Measurements from ENCODE around the gene PLEK2.
"Not testable (repeated sequence)": the region's sequence is repeated elsewhere in the genome, so short reads cannot be mapped to it uniquely, and the experiment has no call there.

Gene PLEK2

DNA sequence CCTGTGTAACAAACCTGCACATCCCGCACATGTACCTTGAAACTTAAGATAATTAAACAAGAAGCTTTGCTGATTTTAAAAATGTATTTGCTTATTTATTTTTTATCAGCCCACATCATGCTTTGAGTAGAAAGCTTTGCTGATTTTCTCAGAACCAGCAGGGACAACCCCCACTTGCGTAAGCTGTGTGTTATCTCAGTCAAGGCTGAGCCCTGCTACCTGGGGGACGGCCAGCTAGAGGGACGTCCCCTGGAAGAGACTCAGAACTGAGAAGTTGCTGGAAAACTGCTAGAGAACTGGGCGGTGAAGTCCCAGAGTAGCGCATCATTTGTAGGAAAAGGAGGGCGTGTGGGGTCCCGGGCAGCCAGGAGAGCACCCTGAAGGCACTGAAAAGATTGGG is 4.1 kb upstream of the PLEK2 start:
- no peak overlapping the region for H3K4me3 ChIP-seq (replicated peaks in 1 of 2; ENCODE audit: low read depth in 2 of 2, low read length in 2 of 2)
- DNase-seq (ENCODE audit: low read depth in 2 of 2), result no peak
- TF ChIP-seq, protein P1, sequence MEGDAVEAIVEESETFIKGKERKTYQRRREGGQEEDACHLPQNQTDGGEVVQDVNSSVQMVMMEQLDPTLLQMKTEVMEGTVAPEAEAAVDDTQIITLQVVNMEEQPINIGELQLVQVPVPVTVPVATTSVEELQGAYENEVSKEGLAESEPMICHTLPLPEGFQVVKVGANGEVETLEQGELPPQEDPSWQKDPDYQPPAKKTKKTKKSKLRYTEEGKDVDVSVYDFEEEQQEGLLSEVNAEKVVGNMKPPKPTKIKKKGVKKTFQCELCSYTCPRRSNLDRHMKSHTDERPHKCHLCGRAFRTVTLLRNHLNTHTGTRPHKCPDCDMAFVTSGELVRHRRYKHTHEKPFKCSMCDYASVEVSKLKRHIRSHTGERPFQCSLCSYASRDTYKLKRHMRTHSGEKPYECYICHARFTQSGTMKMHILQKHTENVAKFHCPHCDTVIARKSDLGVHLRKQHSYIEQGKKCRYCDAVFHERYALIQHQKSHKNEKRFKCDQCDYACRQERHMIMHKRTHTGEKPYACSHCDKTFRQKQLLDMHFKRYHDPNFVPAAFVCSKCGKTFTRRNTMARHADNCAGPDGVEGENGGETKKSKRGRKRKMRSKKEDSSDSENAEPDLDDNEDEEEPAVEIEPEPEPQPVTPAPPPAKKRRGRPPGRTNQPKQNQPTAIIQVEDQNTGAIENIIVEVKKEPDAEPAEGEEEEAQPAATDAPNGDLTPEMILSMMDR (IDR thresholded peaks at IDR 0.05; ENCODE audit: low read depth, low read length), result no peak

DNA sequence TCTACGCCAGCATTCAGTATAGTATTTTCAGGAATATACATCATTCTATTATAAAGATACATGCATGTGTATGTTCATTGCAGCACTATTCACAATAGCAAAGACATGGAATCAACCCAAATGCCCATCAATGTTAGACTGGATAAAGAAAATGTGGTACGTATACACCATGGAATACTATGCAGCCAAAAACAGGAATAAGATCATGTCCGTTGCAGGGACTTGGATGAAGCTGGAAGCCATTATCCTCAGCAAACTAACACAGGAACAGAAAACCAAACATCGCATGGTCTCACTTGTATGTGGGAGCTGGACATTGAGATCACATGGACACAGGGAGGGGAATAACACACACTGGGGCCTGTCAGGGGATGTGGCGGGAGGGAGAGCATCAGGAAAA is 3.6 kb upstream of the PLEK2 start:
- DNase-seq (ENCODE audit: low read depth in 2 of 2); H3K4me3 ChIP-seq (replicated peaks in 1 of 2; ENCODE audit: low read depth in 2 of 2, low read length in 2 of 2): not testable (repeated sequence)

DNA sequence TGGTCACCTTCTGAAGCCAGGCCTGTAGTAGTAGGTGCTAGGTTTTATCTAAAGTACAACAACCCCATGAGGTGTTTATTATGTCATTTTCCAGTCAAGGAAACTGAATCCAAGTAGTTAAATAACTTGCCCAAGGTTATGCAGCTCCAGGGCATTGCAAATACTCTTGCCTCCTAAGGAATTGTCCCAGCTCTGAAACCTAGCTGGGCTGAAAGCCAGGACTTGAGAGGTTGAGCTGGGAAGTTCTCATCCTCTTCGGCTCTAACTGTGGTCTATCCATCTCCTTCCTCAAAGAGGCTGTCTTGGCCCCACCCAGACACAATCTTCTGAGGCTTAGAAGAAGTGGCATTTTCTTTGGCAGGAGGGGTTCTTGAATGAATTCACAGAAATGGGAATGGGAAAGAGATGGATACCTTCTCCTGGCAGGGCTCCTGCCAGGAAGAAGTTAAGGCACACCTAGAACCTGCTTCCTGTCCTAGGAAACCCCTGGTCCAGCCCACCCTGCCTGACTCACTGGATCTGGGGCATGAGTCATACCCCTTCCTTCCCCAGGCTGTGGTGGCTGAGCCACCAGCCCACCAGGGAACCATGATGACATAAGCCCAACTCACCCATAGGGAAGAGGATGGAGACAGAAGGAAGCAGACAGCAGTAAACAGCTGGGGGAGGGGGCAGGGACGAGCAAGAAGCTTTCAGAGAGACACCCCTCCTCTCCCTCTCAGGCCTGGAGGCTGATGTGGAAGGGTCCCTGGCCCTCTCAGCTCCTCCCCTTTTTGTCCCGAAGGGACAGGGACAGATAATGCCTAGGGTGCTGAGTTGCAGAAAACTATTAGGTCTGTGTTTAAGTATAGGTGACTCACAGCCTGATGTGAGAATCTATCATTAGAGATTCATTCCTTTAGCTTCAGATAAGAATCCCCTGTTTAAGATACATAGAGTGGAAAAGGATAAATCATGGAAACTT is 2.1 kb upstream of the PLEK2 start:
- TF ChIP-seq, protein P1 (IDR thresholded peaks at IDR 0.05; ENCODE audit: low read depth, low read length), result no peak
- peak; percentile 30 to 86 for DNase-seq (ENCODE audit: low read depth in 2 of 2)
- H3K4me3 ChIP-seq (replicated peaks in 1 of 2; ENCODE audit: low read depth in 2 of 2, low read length in 2 of 2), result no peak overlapping the region

DNA sequence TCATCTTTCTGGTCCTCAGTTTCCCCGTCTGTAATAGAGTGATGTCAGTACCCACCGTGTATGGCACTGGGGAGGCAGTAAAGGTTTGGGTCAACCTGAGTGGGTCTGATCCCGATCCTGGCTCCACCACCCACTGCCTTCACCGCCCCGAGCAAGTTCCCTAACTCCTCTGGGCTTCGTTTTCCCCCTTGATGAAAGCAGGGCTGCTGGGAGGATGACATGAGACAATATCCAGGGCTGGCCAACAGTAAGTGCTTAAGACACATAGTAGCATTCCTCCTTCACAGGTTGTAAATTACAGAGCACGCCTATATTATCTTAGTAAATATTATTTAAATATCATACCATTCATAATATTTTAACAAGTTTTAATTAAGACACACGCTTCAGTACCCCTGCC is 595 bp downstream of the PLEK2 start:
- peak overlapping the region; percentile 42 to 61 for H3K4me3 ChIP-seq (replicated peaks in 1 of 2; ENCODE audit: low read depth in 2 of 2, low read length in 2 of 2)
- DNase-seq (ENCODE audit: low read depth in 2 of 2), result no peak
- TF ChIP-seq, protein P1 (IDR thresholded peaks at IDR 0.05; ENCODE audit: low read depth, low read length), result no peak

DNA sequence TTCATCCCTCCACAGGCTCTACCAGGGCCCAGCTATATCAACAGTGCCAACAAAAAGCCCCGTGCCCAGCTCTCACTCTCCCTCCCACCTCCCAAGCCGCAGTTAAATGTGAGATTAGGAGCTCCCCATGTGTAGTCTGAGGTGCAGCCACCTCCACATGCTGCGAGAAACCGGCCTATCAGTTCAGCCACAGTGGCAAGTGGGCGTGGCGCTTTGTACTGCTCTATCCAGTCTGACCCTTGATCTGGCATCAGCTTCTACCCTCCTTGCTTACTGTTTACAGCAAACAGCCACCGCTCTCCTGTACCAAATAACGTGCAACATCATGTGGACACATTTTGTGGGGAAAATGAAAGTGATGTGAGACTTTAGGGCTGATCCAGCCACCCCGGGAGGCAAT is 1.7 kb downstream of the PLEK2 start:
- TF ChIP-seq, protein P1 (IDR thresholded peaks at IDR 0.05; ENCODE audit: low read depth, low read length), result no peak
- no peak overlapping the region for H3K4me3 ChIP-seq (replicated peaks in 1 of 2; ENCODE audit: low read depth in 2 of 2, low read length in 2 of 2)

DNA sequence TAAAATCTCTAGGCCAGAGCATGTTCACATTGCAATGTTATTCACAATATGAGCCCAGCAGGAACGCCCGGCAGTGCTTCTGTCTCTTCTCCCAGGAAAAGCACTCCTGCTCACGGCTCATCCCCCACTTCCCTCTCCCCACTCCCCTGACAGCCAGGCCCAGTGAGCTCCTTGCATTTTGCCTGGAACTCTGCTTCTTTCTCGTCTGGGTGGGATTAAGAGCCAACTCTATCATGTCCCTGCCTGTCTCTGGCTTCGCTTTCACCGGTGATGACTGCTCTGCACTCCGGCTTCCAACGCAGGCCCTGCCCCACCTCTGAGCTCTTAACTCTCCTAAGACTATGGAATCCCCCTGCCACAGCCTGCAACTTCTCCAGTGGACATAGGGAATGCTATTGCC is 2.5 kb downstream of the PLEK2 start:
- no peak overlapping the region for H3K4me3 ChIP-seq (replicated peaks in 1 of 2; ENCODE audit: low read depth in 2 of 2, low read length in 2 of 2)
- no peak for DNase-seq (ENCODE audit: low read depth in 2 of 2)
- TF ChIP-seq, protein P1 (IDR thresholded peaks at IDR 0.05; ENCODE audit: low read depth, low read length), result no peak

More for the DNA sequence above, 1.7 kb downstream of the PLEK2 start:
- DNase-seq (ENCODE audit: low read depth in 2 of 2), result no peak

DNA sequence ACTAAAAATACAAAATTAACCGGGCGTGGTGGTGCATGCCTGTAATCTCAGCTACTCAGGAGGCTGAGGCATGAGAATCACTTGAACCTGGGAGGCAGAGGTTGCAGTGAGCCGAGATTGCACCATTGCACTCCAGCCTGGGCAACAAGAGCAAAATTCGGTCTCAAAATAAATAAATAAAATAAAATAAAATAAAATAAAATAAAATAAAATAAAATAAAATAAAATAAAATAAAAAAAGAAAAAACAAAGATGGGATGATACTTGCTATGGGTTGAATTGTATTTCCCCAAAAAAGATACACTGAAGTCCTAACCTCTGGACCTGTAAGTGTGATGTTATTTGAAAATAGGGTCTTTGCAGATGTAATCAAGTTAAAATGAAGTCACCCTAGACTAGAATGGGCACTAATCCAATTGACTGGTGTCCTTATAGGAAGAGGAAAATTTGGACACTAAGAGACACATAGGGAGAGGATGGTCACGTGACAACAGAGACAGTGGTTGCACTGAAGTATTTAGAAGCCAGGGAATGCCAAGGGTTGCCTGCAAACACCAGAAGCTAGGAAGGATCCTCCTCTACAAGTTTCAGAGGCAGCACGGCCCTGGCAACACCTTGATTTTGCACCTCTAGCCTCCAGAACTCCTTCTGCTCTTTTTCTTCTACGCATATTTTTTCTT is 3.7 kb downstream of the PLEK2 start:
- DNase-seq (ENCODE audit: low read depth in 2 of 2); H3K4me3 ChIP-seq (replicated peaks in 1 of 2; ENCODE audit: low read depth in 2 of 2, low read length in 2 of 2): not testable (repeated sequence)

Data from cardiac fibroblast (primary cell).